Ramos (cell line): ENCODE data around the gene ISG20L2.

Source experiments
- in situ Hi-C: fragments of 300-500 bp; cut with MboI; formaldehyde crosslinking; loops from one replicate; pipeline ENCODE4 v1.14.3; 2022; ENCODE audit warnings: low sequenced_read_pairs; ENCODE audit not compliant: unreplicated experiment

ISG20L2 gene

DNA sequence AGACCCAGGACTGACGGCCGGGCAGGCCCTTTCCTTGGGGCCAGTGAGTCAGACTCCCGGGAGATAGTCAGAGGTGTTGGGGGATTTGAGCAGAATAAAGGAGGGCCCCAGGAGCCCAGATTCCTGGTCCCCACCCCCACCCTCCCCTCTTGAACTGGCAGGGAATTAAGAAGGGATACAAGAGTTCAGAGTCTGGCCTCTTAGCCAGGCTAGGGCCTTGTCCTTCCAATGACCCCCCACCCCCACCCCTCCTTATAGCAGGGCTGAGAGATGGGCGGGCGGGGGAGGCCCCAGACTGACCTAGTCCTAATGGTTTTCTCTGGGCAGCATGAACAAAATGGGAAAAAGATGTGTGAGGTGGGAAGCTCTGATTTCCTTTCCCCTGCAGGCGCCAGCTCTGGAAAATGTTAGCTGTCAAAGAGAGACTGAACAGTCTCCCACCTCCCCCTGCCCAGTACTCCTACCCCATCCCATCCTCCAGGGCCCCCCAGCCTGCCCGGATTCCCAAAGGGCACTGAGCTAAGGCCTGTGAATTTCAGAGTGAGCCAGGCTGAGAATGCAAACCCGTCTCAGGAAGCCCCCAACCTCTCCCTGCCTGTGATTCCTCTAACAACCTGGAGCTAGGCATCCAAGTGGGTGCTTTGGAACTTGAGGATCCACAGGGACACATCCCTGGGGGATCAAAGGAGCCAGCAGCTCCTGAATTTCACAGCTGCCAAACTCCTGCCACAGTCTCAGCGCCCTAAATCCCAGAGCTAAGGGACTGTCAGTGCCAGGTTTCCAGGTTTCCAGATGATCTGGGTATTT is 17.4 kb downstream of the ISG20L2 start:
- in situ Hi-C loops, result no loop called here

DNA sequence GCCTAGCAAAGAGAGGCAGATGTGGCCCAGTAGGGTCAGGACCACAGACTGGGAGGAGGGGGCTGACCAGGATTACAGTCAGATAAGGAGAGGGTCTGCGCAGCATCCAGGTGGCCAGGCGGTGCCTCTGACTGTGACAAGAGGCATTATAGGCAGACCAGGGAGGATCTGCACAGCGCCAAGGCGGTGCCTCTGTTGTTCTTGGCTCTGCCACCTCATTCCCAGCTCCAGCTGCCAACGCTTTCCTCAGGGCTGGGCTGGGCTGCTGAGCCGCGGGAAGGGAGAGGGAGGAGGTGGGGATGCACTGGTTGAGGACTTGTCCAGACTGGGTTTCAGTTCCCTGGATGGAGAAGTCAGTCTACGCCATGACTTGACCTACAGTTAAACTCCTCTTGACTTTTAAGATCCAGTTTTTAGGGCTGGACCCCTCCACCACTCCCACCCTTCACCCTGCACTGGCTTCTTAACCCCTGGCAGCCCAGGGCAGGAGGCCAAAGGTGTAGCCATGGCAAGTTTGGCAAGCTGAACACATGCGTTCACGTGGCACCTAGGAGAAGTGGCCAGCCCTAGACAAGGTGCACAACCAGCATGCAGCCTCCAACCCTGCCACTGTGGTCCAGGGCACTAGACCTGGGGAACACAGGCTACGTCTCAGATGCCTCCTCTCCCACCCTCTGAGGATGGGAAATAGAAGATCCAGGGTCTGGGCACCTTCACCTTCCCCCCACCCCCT is 18.6 kb downstream of the ISG20L2 start:
- in situ Hi-C loops, result no loop called here

DNA sequence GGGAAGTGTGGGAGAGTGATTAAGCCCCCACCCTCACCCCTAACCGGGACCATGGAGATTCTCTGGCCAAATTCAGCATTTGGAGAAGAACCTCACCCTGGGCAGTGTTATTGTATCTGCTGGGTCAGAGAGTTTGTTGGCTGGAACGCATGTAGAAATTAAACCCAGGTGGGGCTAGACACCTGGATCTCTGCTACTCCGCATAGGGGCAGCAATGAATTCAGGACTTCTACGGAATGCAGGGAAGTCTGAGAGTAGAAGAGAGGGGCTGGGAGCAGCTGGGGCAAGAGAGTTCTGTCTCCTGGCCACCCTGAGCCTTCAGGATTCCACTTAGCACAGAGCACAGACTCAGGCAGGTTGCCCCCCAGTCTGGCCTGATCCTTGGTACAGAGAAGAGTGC is 19.5 kb downstream of the ISG20L2 start:
- in situ Hi-C loops, result no loop called here

- in situ Hi-C loops, result no loop called here
Measured at GRCh38 chr1:156708218-156708661, 20.3 kb downstream of the ISG20L2 start.

GRCh38 chr1:156707417-156708217 is 20.9 kb downstream of the ISG20L2 start:
- in situ Hi-C loops, result no loop called here

DNA sequence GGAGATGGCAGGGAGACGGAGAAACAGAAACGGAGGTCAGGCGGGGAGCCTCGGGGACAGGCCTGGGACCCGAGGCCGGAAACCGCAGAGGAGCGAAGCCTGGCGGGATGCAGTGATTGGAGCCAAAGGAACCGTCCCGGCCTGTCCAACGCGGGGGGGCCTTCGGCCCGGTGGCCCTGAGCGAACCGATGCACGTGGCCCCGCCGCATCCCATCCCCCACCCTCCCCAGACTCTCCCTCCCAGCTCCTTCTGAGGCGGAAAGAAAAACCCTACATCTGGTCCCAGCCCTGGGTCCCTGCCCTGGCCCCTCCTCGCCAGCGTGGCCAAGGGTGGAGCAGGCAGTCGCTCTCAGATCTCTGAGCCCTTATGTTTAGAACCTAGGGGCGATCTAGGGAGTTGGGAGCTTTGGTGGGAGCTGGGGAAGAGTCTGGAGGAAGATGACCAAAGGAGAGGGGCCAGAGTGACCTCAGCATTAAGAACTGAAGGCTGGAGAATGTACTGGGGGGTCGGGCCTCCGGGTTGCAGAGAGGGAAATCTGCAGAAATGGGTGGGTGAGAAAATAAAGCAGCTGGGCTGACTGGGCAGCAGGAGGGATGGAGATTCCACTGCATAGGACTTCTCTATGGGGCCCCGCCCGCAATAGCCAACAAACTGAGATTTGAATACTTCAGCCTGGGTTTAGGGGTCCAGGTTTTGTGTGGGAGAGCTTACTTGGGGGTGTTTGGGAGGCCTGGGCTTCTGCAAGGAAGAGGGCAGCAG is 21.7 kb downstream of the ISG20L2 start:
- in situ Hi-C loops, result no loop called here

- in situ Hi-C loops, result no loop called here
Measured at GRCh38 chr1:156705918-156706656, 22.5 kb downstream of the ISG20L2 start.

DNA sequence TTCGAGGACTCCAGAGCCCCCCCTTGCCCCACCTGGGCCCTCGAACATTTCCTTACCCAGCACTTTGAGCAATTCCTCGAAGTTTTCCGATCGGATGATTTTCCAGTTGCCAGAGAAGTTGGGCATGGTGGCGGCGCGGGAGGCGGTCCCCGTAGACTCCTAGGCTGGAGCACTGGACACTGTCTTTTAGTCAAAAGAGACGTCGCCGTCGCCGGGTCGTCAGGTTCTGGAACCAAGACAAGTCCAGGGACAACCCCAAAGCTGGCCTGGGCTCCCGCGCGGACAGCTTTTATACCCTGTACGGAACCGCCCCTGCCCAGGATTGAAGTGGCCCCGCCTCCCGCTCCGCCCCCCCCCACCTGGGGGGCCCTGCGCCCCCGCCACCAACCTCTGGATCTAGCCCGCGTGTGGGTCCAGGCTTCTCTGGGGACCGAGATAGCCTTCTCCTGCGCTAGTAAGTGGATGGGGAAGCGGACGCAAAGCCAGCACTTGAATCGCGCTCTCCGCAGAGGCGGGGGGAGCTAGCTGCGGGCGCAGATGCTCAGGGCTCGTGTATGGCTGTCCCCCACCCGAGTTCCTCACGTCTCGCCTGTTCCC is 23.1 kb downstream of the ISG20L2 start, which contains the start of gene CRABP2:
TSS of gene CRABP2 (minus strand) at position 263 of the 597 bp plus-strand sequence. CDS start at position 126, 137 bp downstream.
- in situ Hi-C loops, result no loop called here

- in situ Hi-C loops, result no loop called here
Measured at GRCh38 chr1:156704930-156705320, 23.6 kb downstream of the ISG20L2 start.

GRCh38 chr1:156704166-156704711 is 24.3 kb downstream of the ISG20L2 start:
- in situ Hi-C loops, result no loop called here

- in situ Hi-C loops, result no loop called here
Measured at GRCh38 chr1:156703741-156704140, 24.8 kb downstream of the ISG20L2 start.

DNA sequence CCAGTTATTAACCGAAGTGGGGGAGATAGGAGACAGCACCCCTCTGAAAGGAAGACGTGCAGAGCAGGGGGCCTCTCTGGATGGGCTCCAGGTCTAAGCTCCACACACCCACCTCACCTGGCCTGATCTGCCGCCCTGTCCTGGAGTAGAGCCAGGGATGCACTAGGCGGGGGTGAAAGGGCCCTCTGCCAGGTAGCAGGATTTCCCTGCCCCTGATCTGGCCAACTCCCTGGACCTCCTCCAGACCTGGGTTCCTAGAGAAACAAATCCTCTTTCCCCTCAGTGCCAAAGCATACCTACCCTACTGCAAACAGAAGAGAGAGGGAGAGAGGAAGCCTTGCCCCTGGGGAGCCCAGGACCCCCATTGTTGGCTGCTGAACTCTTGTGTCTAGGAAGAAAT is 25.2 kb downstream of the ISG20L2 start:
- in situ Hi-C loops, result no loop called here

DNA sequence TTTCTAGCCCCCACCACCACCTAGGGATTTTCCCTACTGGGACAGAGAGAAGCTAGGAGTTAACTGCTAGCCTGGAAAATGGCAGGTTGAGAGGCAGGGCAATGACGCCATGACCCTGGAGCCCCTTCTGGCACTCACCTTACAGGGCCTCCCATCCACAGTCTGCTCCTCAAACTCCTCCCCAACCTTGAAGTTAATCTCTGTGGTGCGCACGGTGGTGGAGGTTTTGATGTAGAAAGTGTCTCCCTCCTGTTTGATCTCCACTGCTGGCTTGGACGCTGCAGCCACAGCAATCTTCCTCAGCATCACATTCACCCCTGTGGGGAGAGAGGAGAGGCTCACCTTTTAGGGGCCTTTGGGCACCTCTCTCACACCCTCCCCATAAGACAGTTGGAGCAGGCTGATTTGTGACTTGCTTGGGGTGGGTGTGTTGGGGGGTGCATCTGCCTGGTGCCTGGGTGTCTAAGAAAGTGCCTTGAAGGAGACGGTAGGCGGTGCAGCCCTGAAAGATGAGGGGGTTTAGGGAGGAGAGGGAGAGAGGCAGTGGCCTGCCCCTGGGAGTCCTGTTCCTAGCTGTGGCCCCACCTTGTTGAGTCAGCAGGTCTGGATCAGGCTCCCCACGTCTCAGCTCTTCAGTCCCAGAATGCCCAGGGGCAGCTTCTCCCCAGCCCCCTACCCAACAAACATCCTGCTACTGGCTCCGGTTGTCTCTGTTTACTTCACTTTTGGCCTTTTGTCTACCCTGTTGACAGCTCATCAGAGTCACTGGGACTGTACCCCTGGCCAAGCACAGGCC is 27.6 kb downstream of the ISG20L2 start:
- in situ Hi-C loops, result no loop called here

GRCh38 chr1:156698995-156699394 is 29.6 kb downstream of the ISG20L2 start:
- in situ Hi-C loops, result no loop called here

- in situ Hi-C loops, result no loop called here
Measured at GRCh38 chr1:156697481-156697880, 31.1 kb downstream of the ISG20L2 start.

- in situ Hi-C loops, result no loop called here
Measured at GRCh38 chr1:156696755-156697154, 31.8 kb downstream of the ISG20L2 start.

GRCh38 chr1:156694690-156694962 is 33.9 kb downstream of the ISG20L2 start:
- in situ Hi-C loops, result no loop called here
